ENCODE data around the gene RMDN3. TPM values are rescaled to one million over a fixed set of nuclear protein-coding genes. Genes with fewer than 3 reads are reported as not detected.

RMDN3 gene
- total and polyA plus RNA-seq, 2 donors from 2014 or later, result 34.9 to 38.2 TPM

- TF ChIP-seq CTCF (IDR thresholded peaks at IDR 0.05; ENCODE audit: borderline replicate concordance, extremely low read depth, insufficient read depth), result no peak
- Histone ChIP-seq H3K27me3 (ENCODE audit: control insufficient read depth, insufficient read depth, low read length) (no peaks in the 10 kb centered on the region), H3K27ac (ENCODE audit: low read depth in 2 of 2, low read length in 2 of 2) (no peak overlapping the region), H3K9me3 (ENCODE audit: control insufficient read depth in 2 of 3, insufficient read depth in 1 of 3, low read length in 3 of 3) (no peaks in the 10 kb centered on the region), H3K4me1 (ENCODE audit: control insufficient read depth in 2 of 3, insufficient read depth in 2 of 3, low read depth in 1 of 3, low read length in 3 of 3) (peaks cover 5 to 40% (median 26%) of the 10 kb centered on the region in 3 donors), H3K36me3 (ENCODE audit: control insufficient read depth in 2 of 3, insufficient read depth in 3 of 3, low read length in 3 of 3) (no peaks in the 10 kb centered on the region), H3K9ac (ENCODE audit: low read length in 3 of 3) (no peak overlapping the region), H3K4me3 (ENCODE audit: low read length in 3 of 3) (no peak overlapping the region)
- no peak for FAIRE-seq
- DNase-seq, result no peak
- intact Hi-C loops (cut with DNase I), result no loop called here
These were observed 34.9 kb upstream of the RMDN3 start for GRCh38 chr15:40789999-40790398.

GRCh38 chr15:40789119-40789518 is 34.1 kb upstream of the RMDN3 start:
- intact Hi-C loops (cut with DNase I), result no loop called here
- Histone ChIP-seq H3K27ac (ENCODE audit: low read depth in 2 of 2, low read length in 2 of 2) (peak overlapping the region in 1 of 2 donors; percentile 27), H3K4me3 (ENCODE audit: low read length in 3 of 3) (no peak overlapping the region), H3K9ac (ENCODE audit: low read length in 3 of 3) (no peak overlapping the region), H3K36me3 (ENCODE audit: control insufficient read depth in 2 of 3, insufficient read depth in 3 of 3, low read length in 3 of 3) (no peaks in the 10 kb centered on the region), H3K4me1 (ENCODE audit: control insufficient read depth in 2 of 3, insufficient read depth in 2 of 3, low read depth in 1 of 3, low read length in 3 of 3) (peaks cover 5 to 40% (median 26%) of the 10 kb centered on the region in 3 donors), H3K9me3 (ENCODE audit: control insufficient read depth in 2 of 3, insufficient read depth in 1 of 3, low read length in 3 of 3) (no peaks in the 10 kb centered on the region), H3K27me3 (ENCODE audit: control insufficient read depth, insufficient read depth, low read length) (no peaks in the 10 kb centered on the region)
- no peak for TF ChIP-seq CTCF (IDR thresholded peaks at IDR 0.05; ENCODE audit: borderline replicate concordance, extremely low read depth, insufficient read depth)
- FAIRE-seq, result no peak
- peak in 2 of 5 donors; percentile 9 to 43 for DNase-seq

- peaks cover 5 to 34% (median 26%) of the 10 kb centered on the region in 3 donors for H3K4me1 ChIP-seq (ENCODE audit: control insufficient read depth in 2 of 3, insufficient read depth in 2 of 3, low read depth in 1 of 3, low read length in 3 of 3)
- no peak overlapping the region for H3K4me3 ChIP-seq (ENCODE audit: low read length in 3 of 3)
- H3K9me3 ChIP-seq (ENCODE audit: control insufficient read depth in 2 of 3, insufficient read depth in 1 of 3, low read length in 3 of 3), result no peaks in the 10 kb centered on the region
- no peak for DNase-seq
- no peaks in the 10 kb centered on the region for H3K36me3 ChIP-seq (ENCODE audit: control insufficient read depth in 2 of 3, insufficient read depth in 3 of 3, low read length in 3 of 3)
- no peak for FAIRE-seq
- H3K27me3 ChIP-seq (ENCODE audit: control insufficient read depth, insufficient read depth, low read length), result no peaks in the 10 kb centered on the region
- H3K27ac ChIP-seq (ENCODE audit: low read depth in 2 of 2, low read length in 2 of 2), result peak overlapping the region; percentile 80 to 84
- peak overlapping the region in 1 of 3 donors; percentile 48 for H3K9ac ChIP-seq (ENCODE audit: low read length in 3 of 3)
- no peak for TF ChIP-seq CTCF (IDR thresholded peaks at IDR 0.05; ENCODE audit: borderline replicate concordance, extremely low read depth, insufficient read depth)
- intact Hi-C loops (cut with DNase I), result no loop called here
These were observed 32.9 kb upstream of the RMDN3 start for GRCh38 chr15:40787991-40788390.

- DNase-seq (peak; percentile 72 to 88 (median 77)), FAIRE-seq (no peak)
- Histone ChIP-seq H3K36me3 (ENCODE audit: control insufficient read depth in 2 of 3, insufficient read depth in 3 of 3, low read length in 3 of 3) (no peaks in the 10 kb centered on the region), H3K9ac (ENCODE audit: low read length in 3 of 3) (peak overlapping the region in 2 of 3 donors; percentile 37 to 48), H3K27ac (ENCODE audit: low read depth in 2 of 2, low read length in 2 of 2) (peak overlapping the region; percentile 80 to 84), H3K4me1 (ENCODE audit: control insufficient read depth in 2 of 3, insufficient read depth in 2 of 3, low read depth in 1 of 3, low read length in 3 of 3) (peaks cover 5 to 34% (median 26%) of the 10 kb centered on the region in 3 donors), H3K9me3 (ENCODE audit: control insufficient read depth in 2 of 3, insufficient read depth in 1 of 3, low read length in 3 of 3) (no peaks in the 10 kb centered on the region), H3K4me3 (ENCODE audit: low read length in 3 of 3) (peak overlapping the region in 1 of 3 donors; percentile 16), H3K27me3 (ENCODE audit: control insufficient read depth, insufficient read depth, low read length) (no peaks in the 10 kb centered on the region)
- no peak for TF ChIP-seq CTCF (IDR thresholded peaks at IDR 0.05; ENCODE audit: borderline replicate concordance, extremely low read depth, insufficient read depth)
- intact Hi-C loops (cut with DNase I), result no loop called here
These were observed 32.3 kb upstream of the RMDN3 start for GRCh38 chr15:40787344-40787841.

Measured in kidney (tissue), 14 donors.